ENCODE data around the gene NEDD4.

- TF ChIP-seq CTCF (IDR thresholded peaks at IDR 0.05; ENCODE audit: low read depth, low read length, poor library complexity, severe bottlenecking) (no peak), EZH2phosphoT487 (IDR thresholded peaks at IDR 0.05; ENCODE audit: borderline replicate concordance, low read length) (no peak)
These were observed 56.4 kb downstream of the NEDD4 start for GRCh38 chr15:55937040-55937439.
